PC-3 (cell line): ENCODE measurements around the gene SCN5A. TPM values are rescaled to one million over a fixed set of nuclear protein-coding genes. Genes with fewer than 3 reads are reported as not detected.

Experiments used
- ATAC-seq: fragments of 200-7000 bp; cut with Tn5 transposase; 2 replicates; pipeline ENCODE4 v1.9.1; 2020; ENCODE audit warnings: mild to moderate bottlenecking, moderate library complexity
- BruUV-seq: library from RNA; stranded (reverse); fragments of 400-500 nt; replicated peaks from 2 replicates; lab custom pipeline; 2021; lab: Mats Ljungman, UMichigan
- CTCF ChIA-PET: fragments of 300-600 bp; sonication (Branson Sonifier 250); formaldehyde crosslinking; loops from one replicate; lab custom pipeline; 2022; ENCODE audit warnings: antibody characterized with exemption; lab: Charles Lee
- POLR2A ChIA-PET: fragments of 300-600 bp; sonication (Branson Sonifier 250); formaldehyde crosslinking; loops from one replicate; lab custom pipeline; 2022; ENCODE audit warnings: antibody characterized with exemption; ENCODE audit not compliant: unreplicated experiment; lab: Charles Lee
- DNase-seq: peaks from one replicate; pipeline ENCODE4 v3.0.0-alpha.2; 2015
- H2AFZ ChIP-seq: fragments of 300-600 bp; sonication (generic); 2 replicates; pipeline ENCODE4 v1.6.0; 2016; ENCODE audit warnings: antibody characterized with exemption, low read length
- H3F3A ChIP-seq: fragments of 300-600 bp; sonication (generic); one replicate; pipeline ENCODE4 v1.6.0; 2017; ENCODE audit warnings: antibody characterized with exemption, low read length, control low read depth, mild to moderate bottlenecking; ENCODE audit not compliant: unreplicated experiment
- H3K27ac ChIP-seq: fragments of 300-600 bp; sonication (generic); 2 replicates; pipeline ENCODE4 v1.5.1; 2016; ENCODE audit warnings: mild to moderate bottlenecking, low read length
- H3K27me3 ChIP-seq: fragments of 300-600 bp; sonication (generic); 2 replicates; pipeline ENCODE4 v1.6.1; 2016; ENCODE audit warnings: low read length, mixed read lengths
- H3K36me3 ChIP-seq: fragments of 300-600 bp; sonication (generic); 2 replicates; pipeline ENCODE4 v1.6.1; 2016; ENCODE audit warnings: low read depth, mixed run types, low read length, mixed read lengths
- H3K4me1 ChIP-seq: fragments of 300-600 bp; sonication (generic); 2 replicates; pipeline ENCODE4 v1.5.1; 2016; ENCODE audit warnings: low read length; ENCODE audit not compliant: insufficient read depth
- H3K4me2 ChIP-seq: fragments of 300-600 bp; sonication (generic); 2 replicates; pipeline ENCODE4 v1.6.0; 2016; ENCODE audit warnings: low read length
- H3K4me3 ChIP-seq: fragments of 300-600 bp; sonication (generic); 2 replicates; pipeline ENCODE4 v1.5.1; 2016; ENCODE audit warnings: mild to moderate bottlenecking, low read length, mixed read lengths
- H3K79me2 ChIP-seq: fragments of 300-600 bp; sonication (generic); 2 replicates; pipeline ENCODE4 v1.6.1; 2017; ENCODE audit warnings: low read length, mixed read lengths
- H3K9ac ChIP-seq: fragments of 300-600 bp; sonication (generic); 2 replicates; pipeline ENCODE4 v1.6.0; 2016; ENCODE audit warnings: mild to moderate bottlenecking, low read length
- H3K9me2 ChIP-seq: fragments of 300-600 bp; sonication (generic); replicated peaks from 2 replicates; pipeline ENCODE4 v1.6.1; 2016; ENCODE audit warnings: mixed run types, low read length, mixed read lengths
- H3K9me3 ChIP-seq: fragments of 300-600 bp; sonication (generic); 2 replicates; pipeline ENCODE4 v1.6.1; 2016; ENCODE audit warnings: low read length, mixed read lengths
- H4K20me1 ChIP-seq: fragments of 300-600 bp; sonication (generic); 2 replicates; pipeline ENCODE4 v1.6.1; 2016; ENCODE audit warnings: low read length, mixed read lengths
- EZH2 ChIP-seq: fragments of 300-600 bp; sonication (generic); IDR thresholded peaks from one replicate; pipeline ENCODE4 v1.6.1; 2017; ENCODE audit warnings: antibody characterized with exemption, mild to moderate bottlenecking, low read length; ENCODE audit not compliant: unreplicated experiment
- EZH2phosphoT487 ChIP-seq: fragments of 300-600 bp; sonication (generic); IDR thresholded peaks from 2 replicates; pipeline ENCODE4 v1.6.1; 2018; ENCODE audit warnings: mild to moderate bottlenecking, antibody characterized with exemption, low read length, borderline replicate concordance
- intact Hi-C: fragments of 100-400 bp; cut with micrococcal nuclease; formaldehyde crosslinking; loops from 2 replicates; pipeline ENCODE4 v1.9.0; 2023
- total RNA-seq: library from RNA; depleted of rRNA; stranded (reverse); fragments of >200 nt; gene quantifications from 2 replicates; pipeline ENCODE4 v1.2.3, GENCODE V29; 2014
- TF ChIP-seq, protein P1 (sequence below): fragments of 300-600 bp; sonication (generic); conservative IDR thresholded peaks from 2 replicates; pipeline ENCODE4 v1.5.1; 2017; ENCODE audit warnings: antibody characterized with exemption, low read depth, mild to moderate bottlenecking, low read length

The SCN5A gene
- total RNA-seq, 1 experiment from 2014 or later: not detected

DNA sequence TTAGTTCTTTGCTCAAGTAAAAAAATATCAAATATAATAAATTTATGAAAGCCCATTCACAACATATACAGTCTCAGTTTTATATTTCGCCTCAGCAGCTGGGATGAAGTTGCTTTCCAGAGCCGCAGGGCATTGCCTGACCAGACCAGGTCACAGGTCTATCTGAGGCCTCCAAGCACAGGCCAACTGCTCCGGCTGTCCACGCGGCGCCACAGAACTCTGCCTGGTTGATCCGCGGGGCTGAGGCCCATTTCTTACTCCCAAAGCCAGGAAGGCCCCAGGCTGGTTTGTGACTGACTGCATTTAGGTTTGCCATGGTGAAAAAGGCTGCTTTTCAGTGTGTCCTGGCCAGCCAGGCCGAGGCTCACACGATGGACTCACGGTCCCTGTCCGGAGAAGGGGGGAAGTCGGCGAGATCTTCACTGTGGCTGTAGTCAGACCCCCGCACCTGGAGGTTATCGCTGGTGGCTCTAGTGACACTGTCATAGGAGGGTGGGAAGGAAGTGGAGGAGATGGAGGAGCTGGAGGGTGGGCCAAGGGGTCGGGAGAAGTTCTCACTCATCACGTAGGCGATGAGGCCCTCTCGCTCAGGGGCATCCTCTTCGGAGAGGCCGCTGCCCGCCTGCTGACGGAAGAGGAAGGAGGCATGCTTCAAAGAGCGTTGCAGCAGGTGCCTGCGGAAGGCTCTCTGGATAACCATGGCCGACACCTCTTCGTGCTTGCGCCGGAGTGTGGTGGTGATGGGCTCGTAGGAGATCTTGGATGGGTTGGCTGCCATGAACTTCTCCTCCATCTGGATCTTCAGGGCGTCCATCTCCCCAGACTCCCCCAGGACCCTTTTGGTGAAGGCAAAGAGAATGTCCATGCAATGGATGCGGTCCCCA lies 99.3 kb downstream of the SCN5A start:
- Histone ChIP-seq H3K4me1 (no peaks in the 10 kb centered on the region), H3K9me3 (no peaks in the 10 kb centered on the region), H3K4me3 (no peak overlapping the region), H3F3A (no peaks in the 10 kb centered on the region), H3K27ac (no peak overlapping the region), H3K79me2 (no peaks in the 10 kb centered on the region), H2AFZ (no peak overlapping the region), H3K9me2 (no peaks in the 10 kb centered on the region), H3K9ac (no peak overlapping the region), H3K27me3 (peaks cover 15% of the 10 kb centered on the region; the same call in 1 of the 2 replicates), H3K36me3 (no peaks in the 10 kb centered on the region), H3K4me2 (no peak overlapping the region), H4K20me1 (no peaks in the 10 kb centered on the region)
- no peak for DNase-seq
- ChIA-PET POLR2A (no interaction called here), CTCF (no interaction called here)
- TF ChIP-seq, protein P1, sequence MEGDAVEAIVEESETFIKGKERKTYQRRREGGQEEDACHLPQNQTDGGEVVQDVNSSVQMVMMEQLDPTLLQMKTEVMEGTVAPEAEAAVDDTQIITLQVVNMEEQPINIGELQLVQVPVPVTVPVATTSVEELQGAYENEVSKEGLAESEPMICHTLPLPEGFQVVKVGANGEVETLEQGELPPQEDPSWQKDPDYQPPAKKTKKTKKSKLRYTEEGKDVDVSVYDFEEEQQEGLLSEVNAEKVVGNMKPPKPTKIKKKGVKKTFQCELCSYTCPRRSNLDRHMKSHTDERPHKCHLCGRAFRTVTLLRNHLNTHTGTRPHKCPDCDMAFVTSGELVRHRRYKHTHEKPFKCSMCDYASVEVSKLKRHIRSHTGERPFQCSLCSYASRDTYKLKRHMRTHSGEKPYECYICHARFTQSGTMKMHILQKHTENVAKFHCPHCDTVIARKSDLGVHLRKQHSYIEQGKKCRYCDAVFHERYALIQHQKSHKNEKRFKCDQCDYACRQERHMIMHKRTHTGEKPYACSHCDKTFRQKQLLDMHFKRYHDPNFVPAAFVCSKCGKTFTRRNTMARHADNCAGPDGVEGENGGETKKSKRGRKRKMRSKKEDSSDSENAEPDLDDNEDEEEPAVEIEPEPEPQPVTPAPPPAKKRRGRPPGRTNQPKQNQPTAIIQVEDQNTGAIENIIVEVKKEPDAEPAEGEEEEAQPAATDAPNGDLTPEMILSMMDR: no peak
- TF ChIP-seq EZH2: no peak
- TF ChIP-seq EZH2phosphoT487: no peak
- BruUV-seq: no TSS peak
- no peak for ATAC-seq
- intact Hi-C loops: no loop called here

DNA sequence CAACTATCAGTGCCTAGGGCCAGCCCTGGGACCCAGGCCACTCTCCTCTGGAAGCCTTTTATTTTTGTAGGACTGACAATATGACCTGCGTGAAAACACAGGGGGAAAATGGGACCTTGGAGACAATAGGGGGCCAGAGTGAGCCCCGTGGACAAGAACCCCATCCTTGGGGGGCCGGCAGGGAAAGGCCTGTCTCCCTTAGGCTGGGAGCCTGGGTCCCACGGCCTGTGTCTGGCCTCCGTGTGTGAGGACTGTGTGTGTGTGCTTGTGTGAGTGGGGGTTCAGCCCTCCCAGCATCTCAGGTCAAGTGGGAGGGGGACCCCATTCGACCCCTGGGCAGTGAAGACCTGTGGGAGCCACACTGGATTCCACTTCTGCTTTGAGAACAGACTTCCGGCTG lies 100.0 kb downstream of the SCN5A start:
- Histone ChIP-seq H2AFZ (no peak overlapping the region), H3K4me1 (no peaks in the 10 kb centered on the region), H3K9me2 (no peaks in the 10 kb centered on the region), H3F3A (no peaks in the 10 kb centered on the region), H4K20me1 (no peaks in the 10 kb centered on the region), H3K9me3 (no peaks in the 10 kb centered on the region), H3K79me2 (no peaks in the 10 kb centered on the region), H3K27ac (no peak overlapping the region), H3K9ac (no peak overlapping the region), H3K4me2 (no peak overlapping the region), H3K36me3 (no peaks in the 10 kb centered on the region), H3K4me3 (no peak overlapping the region), H3K27me3 (peaks cover 14% of the 10 kb centered on the region; the same call in 1 of the 2 replicates)
- BruUV-seq: no TSS peak
- ATAC-seq: no peak
- CTCF ChIA-PET: no interaction called here
- POLR2A ChIA-PET: no interaction called here
- TF ChIP-seq EZH2: no peak
- TF ChIP-seq, protein P1: no peak
- no peak for TF ChIP-seq EZH2phosphoT487
- intact Hi-C loops: no loop called here
- no peak for DNase-seq

DNA sequence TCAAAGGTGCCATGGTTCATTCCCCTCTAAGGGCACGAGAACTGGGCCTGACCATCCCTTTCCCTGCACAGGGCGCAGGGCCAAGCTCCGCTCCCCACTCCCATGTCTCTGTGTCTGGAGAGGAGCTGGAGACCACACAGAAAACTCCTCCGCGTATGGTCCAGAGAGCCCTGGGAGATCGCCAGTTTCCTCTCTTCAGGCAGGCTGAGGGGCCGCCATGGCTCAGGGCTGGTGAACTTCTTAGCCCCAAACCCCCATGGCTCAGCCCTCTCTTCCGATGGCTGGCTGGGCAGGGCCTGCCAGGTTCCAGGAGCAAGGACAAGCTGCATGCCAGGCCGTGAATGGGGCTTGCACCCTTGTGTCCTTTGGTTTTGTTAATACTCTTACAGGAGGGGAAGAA lies 100.4 kb downstream of the SCN5A start:
- no peaks in the 10 kb centered on the region for H3F3A ChIP-seq
- H3K27me3 ChIP-seq: peaks cover 14% of the 10 kb centered on the region; the same call in 1 of the 2 replicates
- no peaks in the 10 kb centered on the region for H3K9me2 ChIP-seq
- H3K4me3 ChIP-seq: no peak overlapping the region
- no peaks in the 10 kb centered on the region for H4K20me1 ChIP-seq
- POLR2A ChIA-PET: no interaction called here
- DNase-seq (no peak), ATAC-seq (no peak)
- intact Hi-C loops: no loop called here
- CTCF ChIA-PET: no interaction called here
- no peaks in the 10 kb centered on the region for H3K4me1 ChIP-seq
- H3K79me2 ChIP-seq: no peaks in the 10 kb centered on the region
- BruUV-seq: no TSS peak
- no peak overlapping the region for H3K4me2 ChIP-seq
- TF ChIP-seq EZH2phosphoT487: no peak
- TF ChIP-seq EZH2: no peak
- TF ChIP-seq, protein P1: no peak
- no peaks in the 10 kb centered on the region for H3K9me3 ChIP-seq
- H3K36me3 ChIP-seq: no peaks in the 10 kb centered on the region
- H3K9ac ChIP-seq: no peak overlapping the region
- H2AFZ ChIP-seq: no peak overlapping the region
- H3K27ac ChIP-seq: no peak overlapping the region
